ENCODE results near the gene TECPR2.

Gene TECPR2

DNA sequence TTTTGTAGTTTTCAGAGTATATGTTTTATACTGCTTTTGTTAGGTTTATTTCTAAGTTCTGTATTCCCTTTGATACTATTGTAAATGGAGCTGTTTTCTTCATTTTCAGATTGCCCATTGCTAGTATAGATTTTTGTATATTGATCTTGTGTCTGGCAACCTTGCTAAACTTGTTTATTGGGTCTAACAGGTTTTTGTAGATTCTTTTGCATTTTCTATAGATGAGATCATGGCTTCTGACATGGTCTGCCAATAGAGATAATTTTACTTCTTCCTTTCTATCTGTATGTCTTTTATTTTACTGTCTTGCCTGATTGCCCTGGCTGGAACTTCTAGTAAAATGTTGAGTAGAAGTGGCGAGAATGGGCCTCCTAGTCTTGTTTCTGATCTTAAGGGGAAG, 106.5 kb downstream of the TECPR2 start:
- Histone ChIP-seq H3K4me3 (no peak overlapping the region), H3K9me3 (no peaks in the 10 kb centered on the region), H3K36me3 (peaks cover 13 to 35% (median 21%) of the 10 kb centered on the region in 3 donors), H3K4me1 (no peaks in the 10 kb centered on the region), H3K27me3 (no peaks in the 10 kb centered on the region), H3K27ac (no peak overlapping the region)
- TF ChIP-seq, protein P1, sequence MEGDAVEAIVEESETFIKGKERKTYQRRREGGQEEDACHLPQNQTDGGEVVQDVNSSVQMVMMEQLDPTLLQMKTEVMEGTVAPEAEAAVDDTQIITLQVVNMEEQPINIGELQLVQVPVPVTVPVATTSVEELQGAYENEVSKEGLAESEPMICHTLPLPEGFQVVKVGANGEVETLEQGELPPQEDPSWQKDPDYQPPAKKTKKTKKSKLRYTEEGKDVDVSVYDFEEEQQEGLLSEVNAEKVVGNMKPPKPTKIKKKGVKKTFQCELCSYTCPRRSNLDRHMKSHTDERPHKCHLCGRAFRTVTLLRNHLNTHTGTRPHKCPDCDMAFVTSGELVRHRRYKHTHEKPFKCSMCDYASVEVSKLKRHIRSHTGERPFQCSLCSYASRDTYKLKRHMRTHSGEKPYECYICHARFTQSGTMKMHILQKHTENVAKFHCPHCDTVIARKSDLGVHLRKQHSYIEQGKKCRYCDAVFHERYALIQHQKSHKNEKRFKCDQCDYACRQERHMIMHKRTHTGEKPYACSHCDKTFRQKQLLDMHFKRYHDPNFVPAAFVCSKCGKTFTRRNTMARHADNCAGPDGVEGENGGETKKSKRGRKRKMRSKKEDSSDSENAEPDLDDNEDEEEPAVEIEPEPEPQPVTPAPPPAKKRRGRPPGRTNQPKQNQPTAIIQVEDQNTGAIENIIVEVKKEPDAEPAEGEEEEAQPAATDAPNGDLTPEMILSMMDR (IDR thresholded peaks at IDR 0.05), result no peak
- intact Hi-C loops (cut with DNase I; ENCODE audit: low total_unique reads), result no loop called here
- no peak for DNase-seq

DNA sequence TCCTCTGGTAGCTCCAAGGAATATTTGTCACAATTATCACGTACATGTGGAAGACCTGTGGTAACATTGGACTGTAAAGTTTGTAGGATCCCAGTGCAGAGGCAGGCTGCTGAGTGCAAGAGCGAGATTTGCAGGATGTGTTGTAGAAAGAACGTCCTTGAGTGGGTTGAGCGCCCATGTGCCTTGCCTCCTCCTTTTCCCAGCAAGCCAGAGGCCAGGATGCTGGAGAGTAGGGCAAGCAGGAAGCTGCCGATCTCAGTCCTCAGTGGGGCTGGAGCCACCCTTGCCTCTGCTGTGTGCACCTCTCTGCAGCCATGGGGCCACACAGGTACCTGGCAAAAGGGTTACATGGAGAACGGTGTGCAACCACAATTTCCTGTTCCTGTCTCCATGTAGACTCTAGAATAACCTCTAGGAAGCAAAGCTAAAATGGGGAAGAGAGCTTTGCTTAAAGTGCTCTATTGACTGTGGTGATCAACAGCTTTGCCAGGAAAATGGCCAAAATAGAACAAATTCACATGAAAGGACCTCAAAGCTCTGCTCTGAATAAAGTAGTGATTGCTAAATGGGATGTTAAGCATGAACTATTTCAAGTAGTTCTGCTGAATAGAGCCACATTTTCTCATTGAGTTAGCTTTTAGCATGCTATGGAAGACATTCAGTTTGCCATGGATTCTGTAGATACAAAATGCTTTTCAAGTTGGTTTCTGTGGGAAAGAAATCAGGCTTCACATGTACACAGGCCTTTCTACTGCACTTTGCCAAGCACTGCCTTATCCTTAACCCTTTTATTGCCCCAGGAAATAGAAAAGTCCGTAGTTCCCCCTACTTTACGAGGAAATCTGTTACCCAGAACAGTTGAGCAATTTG, 109.4 kb downstream of the TECPR2 start:
- intact Hi-C loops (cut with DNase I; ENCODE audit: low total_unique reads), result no loop called here
- DNase-seq, result no peak
- TF ChIP-seq, protein P1 (IDR thresholded peaks at IDR 0.05), result no peak
- H3K27me3 ChIP-seq, result no peaks in the 10 kb centered on the region
- H3K36me3 ChIP-seq, result peaks cover 0 to 8% (median 8%) of the 10 kb centered on the region in 3 donors
- H3K4me3 ChIP-seq, result no peak overlapping the region
- H3K4me1 ChIP-seq, result no peaks in the 10 kb centered on the region
- no peak overlapping the region for H3K27ac ChIP-seq
- no peaks in the 10 kb centered on the region for H3K9me3 ChIP-seq

DNA sequence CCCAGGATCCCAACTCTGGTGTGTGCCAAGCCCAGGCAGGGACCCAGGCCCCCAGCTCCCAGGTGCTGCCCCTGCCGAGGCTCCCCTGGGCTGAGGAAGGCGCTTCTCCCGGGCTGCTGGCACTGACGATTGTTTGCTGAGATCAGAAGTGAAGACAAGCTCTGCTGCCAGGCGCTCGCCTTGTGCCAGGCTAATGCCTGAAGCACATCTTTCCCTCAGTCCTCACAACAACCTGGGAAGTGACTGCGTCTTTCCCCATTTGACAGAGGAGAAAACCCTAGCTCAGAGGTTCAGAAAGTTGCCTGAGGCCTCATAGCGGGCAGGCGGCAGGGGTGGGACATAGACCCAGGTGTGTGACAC, 110.0 kb downstream of the TECPR2 start:
- H3K9me3 ChIP-seq, result no peaks in the 10 kb centered on the region
- H3K4me3 ChIP-seq, result no peak overlapping the region
- no peak for DNase-seq
- TF ChIP-seq, protein P1 (IDR thresholded peaks at IDR 0.05), result no peak
- intact Hi-C loops (cut with DNase I; ENCODE audit: low total_unique reads), result no loop called here
- no peak overlapping the region for H3K27ac ChIP-seq
- peaks cover 0 to 8% (median 8%) of the 10 kb centered on the region in 3 donors for H3K36me3 ChIP-seq
- H3K4me1 ChIP-seq, result no peaks in the 10 kb centered on the region
- no peaks in the 10 kb centered on the region for H3K27me3 ChIP-seq

DNA sequence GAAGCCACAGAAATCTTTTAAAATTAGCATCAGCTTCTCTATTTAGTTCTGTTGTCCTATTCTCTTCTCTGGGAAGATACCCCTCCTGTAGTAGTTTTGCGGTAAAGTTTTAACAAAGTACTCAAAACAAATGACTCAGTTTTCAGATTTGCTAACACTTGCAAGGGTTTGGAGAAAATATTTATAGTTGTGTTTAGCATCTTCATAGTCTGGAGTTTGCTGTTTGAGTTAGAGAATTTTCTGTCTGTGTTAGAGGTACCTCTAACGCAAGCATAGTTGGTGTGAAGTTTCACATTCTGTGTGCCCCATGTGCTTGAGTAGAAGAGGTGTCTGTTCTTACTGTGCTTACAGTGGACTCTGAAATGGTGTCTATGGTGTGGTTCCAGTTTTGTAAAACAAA, 110.8 kb downstream of the TECPR2 start:
- no peak for DNase-seq
- no peak overlapping the region for H3K27ac ChIP-seq

DNA sequence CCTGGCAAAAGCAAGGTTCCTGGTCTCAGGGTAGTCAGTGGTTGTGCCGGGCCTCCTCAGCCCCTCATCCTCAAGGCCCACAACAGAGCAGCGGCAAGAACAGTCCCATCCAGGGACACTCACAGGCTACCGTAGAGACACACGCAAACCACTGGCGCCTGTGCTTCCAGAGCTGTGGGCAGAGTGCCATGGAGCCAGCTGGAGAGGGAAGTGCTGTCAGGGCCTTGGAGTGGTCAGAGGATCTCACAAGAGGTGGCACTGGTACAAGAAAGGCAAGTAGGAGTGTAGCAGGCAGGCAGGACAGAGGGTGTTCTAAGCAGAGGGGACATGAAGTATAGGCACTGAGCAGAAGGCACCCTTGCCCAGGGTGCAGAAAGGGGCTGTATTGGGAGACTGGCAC, 112.2 kb downstream of the TECPR2 start:
- TF ChIP-seq, protein P1 (IDR thresholded peaks at IDR 0.05), result no peak
- H3K4me1 ChIP-seq, result peaks cover 0 to 4% (median 0%) of the 10 kb centered on the region in 4 donors
- H3K4me3 ChIP-seq, result no peak overlapping the region
- H3K9me3 ChIP-seq, result no peaks in the 10 kb centered on the region
- no peak for DNase-seq
- H3K27me3 ChIP-seq, result no peaks in the 10 kb centered on the region
- no peak overlapping the region for H3K27ac ChIP-seq
- intact Hi-C loops (cut with DNase I; ENCODE audit: low total_unique reads), result no loop called here
- H3K36me3 ChIP-seq, result peaks cover 0 to 8% (median 8%) of the 10 kb centered on the region in 3 donors

More for the DNA sequence above, 110.8 kb downstream of the TECPR2 start:
- Histone ChIP-seq H3K9me3 (no peaks in the 10 kb centered on the region), H3K4me1 (no peaks in the 10 kb centered on the region), H3K27me3 (no peaks in the 10 kb centered on the region), H3K4me3 (no peak overlapping the region), H3K36me3 (peaks cover 0 to 8% (median 8%) of the 10 kb centered on the region in 3 donors)
- TF ChIP-seq, protein P1 (IDR thresholded peaks at IDR 0.05), result no peak
- intact Hi-C loops (cut with DNase I; ENCODE audit: low total_unique reads), result no loop called here
